ENCODE results near the gene CFAP46.

DNA sequence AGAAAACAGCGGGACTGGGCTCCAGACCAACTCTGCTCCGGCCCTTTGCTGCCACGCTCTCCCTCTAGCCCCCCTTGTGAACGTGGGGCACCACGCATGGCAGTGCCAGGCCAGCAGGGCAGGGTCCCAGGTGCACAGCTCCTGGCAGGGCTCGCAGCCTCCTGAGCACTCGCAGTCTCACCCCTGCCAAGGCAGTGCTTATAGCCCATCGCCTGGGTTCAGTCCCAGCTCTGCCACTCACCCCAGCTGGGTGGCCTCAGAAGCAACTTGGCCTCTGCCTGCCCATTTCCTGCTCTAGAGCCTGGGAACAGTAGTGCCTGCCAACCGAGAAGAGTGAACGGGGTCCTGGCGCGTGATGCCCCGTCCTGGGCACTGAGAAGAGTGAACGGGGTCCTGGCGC is 36.3 kb downstream of the CFAP46 start:
- no peak for TF ChIP-seq CTCF (conservative IDR thresholded peaks at IDR 0.05; ENCODE audit: low read length)
- TF ChIP-seq EZH2phosphoT487 (IDR thresholded peaks at IDR 0.05; ENCODE audit: borderline replicate concordance) = no peak
